ENCODE results near the gene SERTM1. TPM values are rescaled to one million over a fixed set of nuclear protein-coding genes. Genes with fewer than 3 reads are reported as not detected.

Gene SERTM1
- total RNA-seq, 1 donor from 2014 or later: 5.9 TPM

DNA sequence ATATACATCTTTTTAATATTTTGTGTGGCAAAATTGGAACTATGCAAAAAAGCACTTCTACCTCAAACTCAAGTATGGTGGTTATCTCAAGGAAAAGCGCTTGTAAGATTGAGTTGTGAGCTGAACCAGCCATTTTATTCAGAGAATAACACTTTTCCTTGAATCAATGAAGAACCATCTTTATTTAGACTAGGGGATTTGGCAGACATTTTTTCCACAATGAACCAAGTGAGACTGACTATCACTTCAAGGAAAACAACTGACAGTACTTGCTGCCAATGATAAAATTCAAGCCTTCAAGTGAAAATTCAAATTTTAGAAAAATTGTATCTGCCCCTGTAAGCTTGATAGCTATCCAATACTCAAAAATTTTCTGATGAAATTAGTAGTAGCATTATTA, 23.2 kb upstream of the SERTM1 start:
- Histone ChIP-seq H3K27ac (no peak overlapping the region), H3K36me3 (no peaks in the 10 kb centered on the region), H3K4me3 (no peak overlapping the region), H3K27me3 (no peaks in the 10 kb centered on the region), H3K9me3 (no peaks in the 10 kb centered on the region), H3K4me1 (no peaks in the 10 kb centered on the region)
- ATAC-seq (no peak), DNase-seq (no peak)
- intact Hi-C loops (cut with DNase I): no loop called here
- TF ChIP-seq, protein P1, sequence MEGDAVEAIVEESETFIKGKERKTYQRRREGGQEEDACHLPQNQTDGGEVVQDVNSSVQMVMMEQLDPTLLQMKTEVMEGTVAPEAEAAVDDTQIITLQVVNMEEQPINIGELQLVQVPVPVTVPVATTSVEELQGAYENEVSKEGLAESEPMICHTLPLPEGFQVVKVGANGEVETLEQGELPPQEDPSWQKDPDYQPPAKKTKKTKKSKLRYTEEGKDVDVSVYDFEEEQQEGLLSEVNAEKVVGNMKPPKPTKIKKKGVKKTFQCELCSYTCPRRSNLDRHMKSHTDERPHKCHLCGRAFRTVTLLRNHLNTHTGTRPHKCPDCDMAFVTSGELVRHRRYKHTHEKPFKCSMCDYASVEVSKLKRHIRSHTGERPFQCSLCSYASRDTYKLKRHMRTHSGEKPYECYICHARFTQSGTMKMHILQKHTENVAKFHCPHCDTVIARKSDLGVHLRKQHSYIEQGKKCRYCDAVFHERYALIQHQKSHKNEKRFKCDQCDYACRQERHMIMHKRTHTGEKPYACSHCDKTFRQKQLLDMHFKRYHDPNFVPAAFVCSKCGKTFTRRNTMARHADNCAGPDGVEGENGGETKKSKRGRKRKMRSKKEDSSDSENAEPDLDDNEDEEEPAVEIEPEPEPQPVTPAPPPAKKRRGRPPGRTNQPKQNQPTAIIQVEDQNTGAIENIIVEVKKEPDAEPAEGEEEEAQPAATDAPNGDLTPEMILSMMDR (IDR thresholded peaks at IDR 0.05): no peak

DNA sequence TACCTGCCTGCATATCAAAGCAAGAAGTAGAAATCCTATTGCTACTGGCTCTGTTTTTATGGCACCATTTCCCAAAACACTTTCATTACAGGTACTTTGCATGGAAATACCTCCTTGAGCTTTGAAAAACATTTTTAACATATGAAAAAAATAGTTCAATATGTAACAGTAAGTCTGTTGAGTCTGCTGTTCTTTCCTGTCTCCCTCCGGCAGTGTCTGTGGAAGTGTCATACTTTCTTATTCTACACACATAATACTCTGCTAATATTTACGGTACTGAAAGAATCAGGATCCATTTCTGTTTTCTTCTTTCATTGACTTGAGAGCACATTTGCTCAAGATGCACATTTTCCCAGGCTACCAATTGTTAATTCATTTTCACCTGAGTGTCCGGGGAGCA, 8.2 kb upstream of the SERTM1 start:
- H3K27me3 ChIP-seq: no peaks in the 10 kb centered on the region
- H3K36me3 ChIP-seq: no peaks in the 10 kb centered on the region
- H3K27ac ChIP-seq: no peak overlapping the region
- TF ChIP-seq, protein P1 (IDR thresholded peaks at IDR 0.05): no peak
- intact Hi-C loops (cut with DNase I): no loop called here
- H3K4me1 ChIP-seq: no peaks in the 10 kb centered on the region
- DNase-seq (no peak), ATAC-seq (no peak)
- H3K9me3 ChIP-seq: no peaks in the 10 kb centered on the region
- no peak overlapping the region for H3K4me3 ChIP-seq

DNA sequence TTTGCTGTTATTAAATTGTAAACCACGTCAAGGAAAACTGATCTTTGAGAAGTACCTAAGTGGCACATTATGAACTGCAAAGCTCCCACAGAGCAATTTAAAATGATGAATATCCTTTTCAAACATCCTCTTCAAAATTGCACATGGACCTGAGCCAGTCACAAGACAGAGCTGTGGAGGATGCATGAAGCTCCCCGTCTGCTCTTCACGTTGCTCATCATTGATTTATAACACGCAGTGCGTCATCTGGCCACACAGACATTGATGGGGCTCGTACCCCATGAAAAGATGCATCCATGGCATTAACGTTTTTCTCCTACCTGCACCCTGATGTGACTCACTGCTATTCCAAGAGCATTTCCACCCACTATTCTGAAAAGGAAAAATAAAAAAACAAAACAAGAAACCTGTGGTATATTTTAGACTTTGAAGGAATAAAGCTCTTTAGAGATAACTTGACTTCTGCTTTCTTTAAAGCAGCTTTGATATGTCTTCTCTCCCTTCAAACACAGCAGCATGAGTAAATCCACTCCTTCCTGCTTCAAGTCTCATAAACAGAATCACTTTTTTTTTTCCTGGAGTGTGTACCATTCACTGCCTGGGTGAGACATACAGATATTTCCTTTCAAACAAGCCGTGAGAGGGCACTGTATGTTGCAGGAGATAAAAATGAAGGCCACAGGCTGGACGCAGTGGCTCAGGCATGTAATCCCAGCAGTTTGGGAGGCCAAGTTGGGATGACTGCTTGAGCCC, 7.2 kb upstream of the SERTM1 start:
- ATAC-seq (no peak), DNase-seq (no peak)
- no peak overlapping the region for H3K27ac ChIP-seq
- intact Hi-C loops (cut with DNase I): no loop called here
- H3K27me3 ChIP-seq: no peaks in the 10 kb centered on the region
- H3K4me1 ChIP-seq: no peaks in the 10 kb centered on the region
- no peaks in the 10 kb centered on the region for H3K9me3 ChIP-seq
- H3K4me3 ChIP-seq: no peak overlapping the region
- TF ChIP-seq, protein P1 (IDR thresholded peaks at IDR 0.05): no peak
- H3K36me3 ChIP-seq: no peaks in the 10 kb centered on the region

DNA sequence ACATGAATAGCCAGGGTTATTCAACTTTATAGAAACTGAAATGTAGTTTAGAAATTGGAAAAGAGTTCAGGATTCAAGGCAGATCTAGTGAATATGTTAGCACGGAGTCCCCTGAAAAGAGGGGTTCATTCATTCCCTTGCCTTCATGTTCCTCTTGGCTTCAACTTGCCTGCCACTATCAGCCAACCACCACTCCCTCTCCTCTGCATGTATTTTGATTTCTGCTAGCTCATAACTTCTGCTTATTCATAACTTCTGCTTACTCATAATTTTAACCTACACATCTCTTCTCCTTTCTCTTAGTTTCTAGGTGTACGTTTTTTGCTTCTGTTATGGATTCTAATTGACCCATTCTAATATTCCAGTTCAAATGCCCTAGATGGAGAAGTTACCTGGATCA, 5.5 kb upstream of the SERTM1 start:
- ATAC-seq (no peak), DNase-seq (no peak)
- no peak overlapping the region for H3K27ac ChIP-seq
- H3K27me3 ChIP-seq: peaks cover 9% of the 10 kb centered on the region
- H3K36me3 ChIP-seq: no peaks in the 10 kb centered on the region
- H3K9me3 ChIP-seq: no peaks in the 10 kb centered on the region
- no peaks in the 10 kb centered on the region for H3K4me1 ChIP-seq
- H3K4me3 ChIP-seq: no peak overlapping the region
- TF ChIP-seq, protein P1 (IDR thresholded peaks at IDR 0.05): no peak
- intact Hi-C loops (cut with DNase I): no loop called here

DNA sequence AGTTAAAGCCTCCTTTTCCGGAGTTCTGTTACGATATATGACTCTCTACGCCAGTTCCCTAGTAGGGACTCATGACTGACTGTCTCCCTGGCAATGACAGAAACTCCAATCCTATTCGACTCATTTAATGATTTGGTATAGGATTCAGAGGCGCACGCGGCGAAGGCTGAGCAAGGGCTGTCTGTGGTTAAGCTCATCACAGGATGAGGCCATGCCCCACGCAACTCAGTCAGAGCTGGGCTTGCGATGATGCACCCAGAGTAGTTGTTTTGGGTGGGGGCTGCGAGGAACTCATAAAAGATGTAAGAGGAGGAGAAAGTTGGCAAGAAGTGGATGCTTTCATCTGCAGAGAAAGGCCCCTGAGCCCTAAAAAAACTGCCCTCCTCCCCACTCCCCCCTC, 468 bp upstream of the SERTM1 start:
- Histone ChIP-seq H3K36me3 (no peaks in the 10 kb centered on the region), H3K27ac (no peak overlapping the region), H3K9me3 (no peaks in the 10 kb centered on the region), H3K4me1 (no peaks in the 10 kb centered on the region), H3K27me3 (peaks cover 41% of the 10 kb centered on the region), H3K4me3 (no peak overlapping the region)
- DNase-seq (no peak), ATAC-seq (no peak)
- TF ChIP-seq, protein P1 (IDR thresholded peaks at IDR 0.05): no peak
- intact Hi-C loops (cut with DNase I): no loop called here
